ENCODE measurements around the gene RBKS. TPM values are rescaled to one million over a fixed set of nuclear protein-coding genes. Genes with fewer than 3 reads are reported as not detected.
A peak's percentile ranks its signal among the peaks of the same experiment; 100 is the strongest.

Gene RBKS
- total and polyA plus RNA-seq, 4 donors, result 0.90 to 6.5 (median 4.6) TPM

DNA sequence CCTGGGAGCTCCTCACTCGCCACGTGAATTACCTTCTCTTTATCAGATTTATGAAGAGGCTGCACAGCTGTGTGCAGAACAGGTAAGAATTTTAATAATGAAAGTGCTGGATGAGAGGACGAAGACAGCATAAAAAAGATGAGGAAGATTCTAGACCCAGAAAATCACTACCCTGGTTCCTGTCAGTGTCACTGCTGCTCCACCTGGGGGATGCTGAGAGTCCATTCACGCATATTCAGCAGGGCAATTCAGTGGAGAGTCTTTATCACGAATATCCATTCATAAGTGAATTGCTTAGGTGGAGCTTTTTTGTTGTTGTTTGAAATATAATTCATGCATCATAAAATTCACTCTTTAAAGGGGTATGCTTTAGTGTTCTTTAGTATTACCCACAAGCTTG, 66.6 kb downstream of the RBKS start:
- H3K4me1 ChIP-seq (ENCODE audit: control insufficient read depth in 1 of 2, insufficient read depth in 2 of 2, low read length in 2 of 2), result no peaks in the 10 kb centered on the region
- H3K4me3 ChIP-seq (ENCODE audit: low read length in 2 of 2), result peak overlapping the region; percentile 38 to 72
- no peaks in the 10 kb centered on the region for H3K36me3 ChIP-seq (ENCODE audit: control insufficient read depth in 1 of 2, insufficient read depth in 2 of 2, low read length in 1 of 2)
- 12 to 21% methylated on average over 5 of the region's 5 CpGs for WGBS, 2 donors
- intact Hi-C loops (cut with DNase I), result loop anchor here in 1 of 2 donors (10.0 kb wide), 1 partner anchor 61 kb away; no protein-coding TSS in a partner anchor
- H3K27me3 ChIP-seq (ENCODE audit: control insufficient read depth in 1 of 2, insufficient read depth in 2 of 2, low read length in 1 of 2), result no peaks in the 10 kb centered on the region
- no peak overlapping the region for H3K27ac ChIP-seq (ENCODE audit: low read depth in 1 of 2, low read length in 2 of 2)
- ATAC-seq (ENCODE audit: low FRiP score), result no peak
- H3K9me3 ChIP-seq (ENCODE audit: control insufficient read depth, low read length), result no peaks in the 10 kb centered on the region
- no peak for DNase-seq

GRCh38 chr2:27823135-27823534, 67.1 kb downstream of the RBKS start:
- DNase-seq (no peak), ATAC-seq (ENCODE audit: low FRiP score) (no peak)
- H3K4me3 ChIP-seq (ENCODE audit: low read length in 2 of 2), result peak overlapping the region; percentile 38 to 72
- no peaks in the 10 kb centered on the region for H3K9me3 ChIP-seq (ENCODE audit: control insufficient read depth, low read length)
- WGBS, 2 donors, result 7 to 8% methylated on average over 5 of the region's 5 CpGs
- H3K27me3 ChIP-seq (ENCODE audit: control insufficient read depth in 1 of 2, insufficient read depth in 2 of 2, low read length in 1 of 2), result no peaks in the 10 kb centered on the region
- intact Hi-C loops (cut with DNase I), result loop anchor here in 1 of 2 donors (10.0 kb wide), 1 partner anchor 62 kb away; no protein-coding TSS in a partner anchor
- H3K36me3 ChIP-seq (ENCODE audit: control insufficient read depth in 1 of 2, insufficient read depth in 2 of 2, low read length in 1 of 2), result no peaks in the 10 kb centered on the region
- peaks cover 0 to 2% of the 10 kb centered on the region in 2 donors for H3K4me1 ChIP-seq (ENCODE audit: control insufficient read depth in 1 of 2, insufficient read depth in 2 of 2, low read length in 2 of 2)
- H3K27ac ChIP-seq (ENCODE audit: low read depth in 1 of 2, low read length in 2 of 2), result peak overlapping the region in 1 of 2 donors; percentile 48

- intact Hi-C loops (cut with DNase I), result loop anchor here in 1 of 2 donors (10.0 kb wide), 1 partner anchor 63 kb away; no protein-coding TSS in a partner anchor
- Histone ChIP-seq H3K4me1 (ENCODE audit: control insufficient read depth in 1 of 2, insufficient read depth in 2 of 2, low read length in 2 of 2) (peaks cover 0 to 2% of the 10 kb centered on the region in 2 donors), H3K9me3 (ENCODE audit: control insufficient read depth, low read length) (no peaks in the 10 kb centered on the region), H3K36me3 (ENCODE audit: control insufficient read depth in 1 of 2, insufficient read depth in 2 of 2, low read length in 1 of 2) (no peaks in the 10 kb centered on the region), H3K4me3 (ENCODE audit: low read length in 2 of 2) (no peak overlapping the region), H3K27me3 (ENCODE audit: control insufficient read depth in 1 of 2, insufficient read depth in 2 of 2, low read length in 1 of 2) (no peaks in the 10 kb centered on the region), H3K27ac (ENCODE audit: low read depth in 1 of 2, low read length in 2 of 2) (no peak overlapping the region)
- no peak for ATAC-seq (ENCODE audit: low FRiP score)
- DNase-seq, result no peak
- WGBS, 2 donors, result 86 to 95% methylated on average over 1 of the region's 1 CpG
These were observed 68.1 kb downstream of the RBKS start for GRCh38 chr2:27822049-27822448.

- 99 to 100% methylated on average over 4 of the region's 4 CpGs for WGBS, 2 donors
These were observed 74.2 kb downstream of the RBKS start for GRCh38 chr2:27815860-27816438.

GRCh38 chr2:27814758-27815157, 75.4 kb downstream of the RBKS start:
- Histone ChIP-seq H3K4me3 (ENCODE audit: low read length in 2 of 2) (no peak overlapping the region), H3K9me3 (ENCODE audit: control insufficient read depth, low read length) (no peaks in the 10 kb centered on the region), H3K27me3 (ENCODE audit: control insufficient read depth in 1 of 2, insufficient read depth in 2 of 2, low read length in 1 of 2) (no peaks in the 10 kb centered on the region), H3K36me3 (ENCODE audit: control insufficient read depth in 1 of 2, insufficient read depth in 2 of 2, low read length in 1 of 2) (no peaks in the 10 kb centered on the region), H3K4me1 (ENCODE audit: control insufficient read depth in 1 of 2, insufficient read depth in 2 of 2, low read length in 2 of 2) (peaks cover 0 to 2% of the 10 kb centered on the region in 2 donors), H3K27ac (ENCODE audit: low read depth in 1 of 2, low read length in 2 of 2) (no peak overlapping the region)
- intact Hi-C loops (cut with DNase I), result no loop called here
- 75 to 79% methylated on average over 1 of the region's 1 CpG for WGBS, 2 donors
- ATAC-seq (ENCODE audit: low FRiP score) (no peak), DNase-seq (no peak)

More at GRCh38 chr2:27815860-27816438, 74.2 kb downstream of the RBKS start:
- intact Hi-C loops (cut with DNase I), result no loop called here
- no peak overlapping the region for H3K4me3 ChIP-seq (ENCODE audit: low read length in 2 of 2)
- no peaks in the 10 kb centered on the region for H3K9me3 ChIP-seq (ENCODE audit: control insufficient read depth, low read length)
- DNase-seq (no peak), ATAC-seq (ENCODE audit: low FRiP score) (no peak)
- H3K27me3 ChIP-seq (ENCODE audit: control insufficient read depth in 1 of 2, insufficient read depth in 2 of 2, low read length in 1 of 2), result no peaks in the 10 kb centered on the region
- H3K36me3 ChIP-seq (ENCODE audit: control insufficient read depth in 1 of 2, insufficient read depth in 2 of 2, low read length in 1 of 2), result no peaks in the 10 kb centered on the region
- H3K27ac ChIP-seq (ENCODE audit: low read depth in 1 of 2, low read length in 2 of 2), result no peak overlapping the region
- peaks cover 0 to 2% of the 10 kb centered on the region in 2 donors for H3K4me1 ChIP-seq (ENCODE audit: control insufficient read depth in 1 of 2, insufficient read depth in 2 of 2, low read length in 2 of 2)

DNA sequence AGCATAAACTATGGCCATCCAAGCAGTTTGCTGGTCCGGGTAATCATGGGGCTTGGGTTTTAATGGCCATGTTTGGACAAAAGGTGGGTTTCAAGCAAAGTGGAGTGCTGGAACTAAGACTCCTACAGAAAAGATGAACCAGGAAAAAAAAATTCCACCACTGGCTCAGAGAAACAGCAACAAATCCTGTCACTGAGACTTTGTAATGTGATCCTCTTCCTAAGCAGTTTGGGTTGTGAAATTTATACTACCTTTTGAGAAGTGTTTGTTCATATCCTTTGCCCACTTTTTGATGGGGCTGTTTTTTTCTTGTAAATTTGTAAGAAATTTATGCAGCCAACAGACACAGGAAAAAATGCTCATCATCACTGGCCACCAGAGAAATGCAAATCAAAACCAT, 78.4 kb downstream of the RBKS start:
- no peak for DNase-seq
- Histone ChIP-seq H3K9me3 (ENCODE audit: control insufficient read depth, low read length) (no peaks in the 10 kb centered on the region), H3K27me3 (ENCODE audit: control insufficient read depth in 1 of 2, insufficient read depth in 2 of 2, low read length in 1 of 2) (no peaks in the 10 kb centered on the region), H3K4me3 (ENCODE audit: low read length in 2 of 2) (no peak overlapping the region), H3K36me3 (ENCODE audit: control insufficient read depth in 1 of 2, insufficient read depth in 2 of 2, low read length in 1 of 2) (no peaks in the 10 kb centered on the region), H3K4me1 (ENCODE audit: control insufficient read depth in 1 of 2, insufficient read depth in 2 of 2, low read length in 2 of 2) (peaks cover 0 to 1% of the 10 kb centered on the region in 2 donors), H3K27ac (ENCODE audit: low read depth in 1 of 2, low read length in 2 of 2) (no peak overlapping the region)
- WGBS, 2 donors, result 96 to 97% methylated on average over 1 of the region's 1 CpG
- no peak for ATAC-seq (ENCODE audit: low FRiP score)
- intact Hi-C loops (cut with DNase I), result no loop called here

DNA sequence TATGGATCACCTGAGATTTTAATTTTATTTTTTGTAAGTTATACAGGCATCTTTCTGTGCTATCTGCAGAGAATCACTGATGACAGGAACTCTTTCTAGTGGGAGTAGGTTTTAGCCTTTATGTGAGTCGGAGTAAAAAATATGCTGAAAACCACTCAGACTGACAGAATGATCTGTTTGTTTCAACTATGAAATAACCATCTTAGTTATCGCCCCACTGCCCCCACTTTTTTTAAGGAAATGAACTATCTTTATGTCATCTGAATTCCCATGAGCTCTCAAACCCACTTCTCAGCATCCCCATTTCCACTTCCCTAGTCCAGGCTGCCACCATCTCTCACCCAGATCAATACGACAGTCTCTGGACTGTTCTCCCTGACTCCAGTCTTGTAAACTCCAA, 79.7 kb downstream of the RBKS start:
- Histone ChIP-seq H3K4me3 (ENCODE audit: low read length in 2 of 2) (no peak overlapping the region), H3K27ac (ENCODE audit: low read depth in 1 of 2, low read length in 2 of 2) (no peak overlapping the region), H3K4me1 (ENCODE audit: control insufficient read depth in 1 of 2, insufficient read depth in 2 of 2, low read length in 2 of 2) (peaks cover 0 to 1% of the 10 kb centered on the region in 2 donors), H3K36me3 (ENCODE audit: control insufficient read depth in 1 of 2, insufficient read depth in 2 of 2, low read length in 1 of 2) (no peaks in the 10 kb centered on the region), H3K9me3 (ENCODE audit: control insufficient read depth, low read length) (no peaks in the 10 kb centered on the region), H3K27me3 (ENCODE audit: control insufficient read depth in 1 of 2, insufficient read depth in 2 of 2, low read length in 1 of 2) (no peaks in the 10 kb centered on the region)
- intact Hi-C loops (cut with DNase I), result no loop called here
- WGBS, 2 donors, result 94% methylated on average over 3 of the region's 3 CpGs
- ATAC-seq (ENCODE audit: low FRiP score) (no peak), DNase-seq (no peak)

- Histone ChIP-seq H3K27ac (ENCODE audit: low read depth in 1 of 2, low read length in 2 of 2) (peak overlapping the region; percentile 16 to 28), H3K9me3 (ENCODE audit: control insufficient read depth, low read length) (no peaks in the 10 kb centered on the region), H3K4me1 (ENCODE audit: control insufficient read depth in 1 of 2, insufficient read depth in 2 of 2, low read length in 2 of 2) (peaks cover 0 to 1% of the 10 kb centered on the region in 2 donors), H3K36me3 (ENCODE audit: control insufficient read depth in 1 of 2, insufficient read depth in 2 of 2, low read length in 1 of 2) (no peaks in the 10 kb centered on the region), H3K27me3 (ENCODE audit: control insufficient read depth in 1 of 2, insufficient read depth in 2 of 2, low read length in 1 of 2) (no peaks in the 10 kb centered on the region), H3K4me3 (ENCODE audit: low read length in 2 of 2) (no peak overlapping the region)
- WGBS, 2 donors, result 5 to 8% methylated on average over 3 of the region's 3 CpGs
- DNase-seq, result no peak
- intact Hi-C loops (cut with DNase I), result no loop called here
- ATAC-seq (ENCODE audit: low FRiP score), result no peak
These were observed 80.4 kb downstream of the RBKS start for GRCh38 chr2:27809761-27810241.

GRCh38 chr2:27808984-27809383, 81.2 kb downstream of the RBKS start:
- intact Hi-C loops (cut with DNase I), result no loop called here
- ATAC-seq (ENCODE audit: low FRiP score), result no peak

More at GRCh38 chr2:27808984-27809383, 81.2 kb downstream of the RBKS start:
- Histone ChIP-seq H3K4me3 (ENCODE audit: low read length in 2 of 2) (no peak overlapping the region), H3K36me3 (ENCODE audit: control insufficient read depth in 1 of 2, insufficient read depth in 2 of 2, low read length in 1 of 2) (no peaks in the 10 kb centered on the region), H3K4me1 (ENCODE audit: control insufficient read depth in 1 of 2, insufficient read depth in 2 of 2, low read length in 2 of 2) (peaks cover 0 to 1% of the 10 kb centered on the region in 2 donors), H3K9me3 (ENCODE audit: control insufficient read depth, low read length) (no peaks in the 10 kb centered on the region), H3K27ac (ENCODE audit: low read depth in 1 of 2, low read length in 2 of 2) (no peak overlapping the region), H3K27me3 (ENCODE audit: control insufficient read depth in 1 of 2, insufficient read depth in 2 of 2, low read length in 1 of 2) (no peaks in the 10 kb centered on the region)
- 93 to 98% methylated on average over 3 of the region's 3 CpGs for WGBS, 2 donors
- no peak for DNase-seq

All from aorta (tissue), 5 donors.